ENCODE results near the gene GPR89A.
"Not testable (repeated sequence)": the region's sequence is repeated elsewhere in the genome, so short reads cannot be mapped to it uniquely, and the experiment has no call there.

The GPR89A gene

GRCh38 chr1:145716641-145717345 lies 109.0 kb downstream of the GPR89A start:
- DNase-seq (ENCODE audit: low read depth in 1 of 2, low spot score in 1 of 2) = no peak

GRCh38 chr1:145717833-145718232 lies 110.0 kb downstream of the GPR89A start:
- no peak for DNase-seq (ENCODE audit: low read depth in 1 of 2, low spot score in 1 of 2)

GRCh38 chr1:145718465-145718864 lies 110.7 kb downstream of the GPR89A start:
- DNase-seq (ENCODE audit: low read depth in 1 of 2, low spot score in 1 of 2) = not testable (repeated sequence)

GRCh38 chr1:145719230-145720079 lies 111.7 kb downstream of the GPR89A start, which contains the start of gene CD160:
Gene CD160, plus strand, starts transcription at chr1:145719499. Its CDS starts 8,829 bp downstream, at chr1:145728328.
- no peak for DNase-seq (ENCODE audit: low read depth in 1 of 2, low spot score in 1 of 2)

All from activated T-helper 1 cell treated with anti-CD3 and anti-CD28 coated beads, Interleukin-2, amount 50 U/mL, for 16 hours (primary cell).